ENCODE results near the gene JKAMP.

- TF ChIP-seq POLR2A (IDR thresholded peaks at IDR 0.05) (no peak), CTCF (IDR thresholded peaks at IDR 0.05) (no peak), POLR2AphosphoS5 (IDR thresholded peaks at IDR 0.05) (no peak), EP300 (IDR thresholded peaks at IDR 0.05) (no peak)
Measured at GRCh38 chr14:59534361-59534987, 50.2 kb downstream of the JKAMP start.

Data from stomach (tissue), 4 donors.